IMR-90 (cell line): ENCODE results near the gene CDC5L.

Experiments used
- BHLHE40 ChIP-seq: fragments of 150-350 bp; IDR thresholded peaks from 2 replicates; pipeline ENCODE4 v1.6.1; 2016; ENCODE audit warnings: mild to moderate bottlenecking, low read depth, low read length
- CEBPB ChIP-seq: IDR thresholded peaks from 2 replicates; pipeline ENCODE4 v1.6.1; 2012; ENCODE audit warnings: low read depth, low read length, improper control_type of control experiment
- CTCF ChIP-seq: conservative IDR thresholded peaks from 2 replicates; pipeline ENCODE4 v1.5.1; 2012; ENCODE audit warnings: mild to moderate bottlenecking, low read depth, low read length, improper control_type of control experiment
- ELK1 ChIP-seq: fragments of 150-350 bp; IDR thresholded peaks from 2 replicates; pipeline ENCODE4 v1.6.1; 2016; ENCODE audit warnings: low read depth, mild to moderate bottlenecking, low read length, moderate library complexity, borderline replicate concordance
- FOS ChIP-seq: fragments of 150-350 bp; IDR thresholded peaks from 2 replicates; pipeline ENCODE4 v1.6.1; 2016; ENCODE audit warnings: low read depth, low read length
- MAZ ChIP-seq: IDR thresholded peaks from 2 replicates; pipeline ENCODE4 v1.6.1; 2012; ENCODE audit warnings: low read depth, mild to moderate bottlenecking, low read length, improper control_type of control experiment, moderate library complexity, borderline replicate concordance
- MXI1 ChIP-seq: IDR thresholded peaks from 2 replicates; pipeline ENCODE4 v1.6.1; 2012; ENCODE audit warnings: low read depth, mild to moderate bottlenecking, low read length, moderate library complexity, borderline replicate concordance
- POLR2A ChIP-seq: IDR thresholded peaks from 2 replicates; pipeline ENCODE4 v1.6.1; 2012; ENCODE audit warnings: mild to moderate bottlenecking, low read depth, low read length
- RAD21 ChIP-seq: IDR thresholded peaks from 2 replicates; pipeline ENCODE4 v1.6.1; 2012; ENCODE audit warnings: low read length, improper control_type of control experiment
- RCOR1 ChIP-seq: IDR thresholded peaks from 2 replicates; pipeline ENCODE4 v1.6.1; 2012; ENCODE audit warnings: mild to moderate bottlenecking, low read length, improper control_type of control experiment; ENCODE audit not compliant: insufficient replicate concordance
- RFX5 ChIP-seq: IDR thresholded peaks from 2 replicates; pipeline ENCODE4 v1.8.0; 2012; ENCODE audit warnings: low read depth, mild to moderate bottlenecking, low read length, moderate library complexity
- SMC3 ChIP-seq: fragments of 150-350 bp; IDR thresholded peaks from 2 replicates; pipeline ENCODE4 v1.6.1; 2016; ENCODE audit warnings: low read depth, mild to moderate bottlenecking, antibody characterized with exemption, low read length, moderate library complexity
- TF ChIP-seq, protein P1 (sequence below): fragments of 150-350 bp; IDR thresholded peaks from 2 replicates; pipeline ENCODE4 v1.6.1; 2017; ENCODE audit warnings: mild to moderate bottlenecking, antibody characterized with exemption, low read length, low read depth

DNA sequence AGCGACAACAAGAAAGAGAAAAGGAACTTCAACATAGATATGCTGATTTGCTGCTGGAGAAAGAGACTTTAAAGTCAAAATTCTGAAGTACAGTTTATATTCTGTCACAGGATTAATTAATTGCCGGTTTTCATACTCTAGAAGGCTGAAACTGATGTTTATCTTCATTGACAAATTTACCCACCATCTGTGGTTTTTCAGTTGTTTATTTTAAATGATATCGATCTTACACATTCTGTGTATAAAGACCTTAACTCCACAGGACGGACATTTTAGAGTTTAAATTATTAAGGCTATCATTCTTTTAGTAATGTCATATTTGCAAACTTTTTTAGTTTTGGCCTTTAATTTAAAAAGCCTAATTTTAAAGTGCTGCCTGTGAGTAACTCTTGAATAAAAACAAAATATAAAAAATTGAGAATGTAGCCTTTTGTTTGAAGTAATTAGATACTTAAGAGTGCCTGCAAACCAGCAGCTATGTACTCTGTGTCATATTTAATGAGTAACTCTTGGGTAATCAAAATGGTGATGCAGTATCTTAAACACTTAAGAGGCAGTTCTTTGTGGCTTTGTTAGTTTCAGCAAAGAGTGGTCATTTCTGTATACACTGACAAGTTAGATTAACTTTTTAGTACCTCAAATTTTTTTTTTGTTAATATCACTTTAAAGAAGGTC lies 59.3 kb downstream of the CDC5L start:
- TF ChIP-seq BHLHE40, result 0 out of 2 replicates have a peak, but pooled peaks have one; percentile 35
- no peak for TF ChIP-seq CTCF
- TF ChIP-seq RAD21, result no peak
- TF ChIP-seq POLR2A, result no peak
- TF ChIP-seq FOS, result peak; percentile 61; the same call in 1 of the 2 replicates
- no peak for TF ChIP-seq MXI1
- TF ChIP-seq CEBPB, result peak; percentile 94
- TF ChIP-seq, protein P1, sequence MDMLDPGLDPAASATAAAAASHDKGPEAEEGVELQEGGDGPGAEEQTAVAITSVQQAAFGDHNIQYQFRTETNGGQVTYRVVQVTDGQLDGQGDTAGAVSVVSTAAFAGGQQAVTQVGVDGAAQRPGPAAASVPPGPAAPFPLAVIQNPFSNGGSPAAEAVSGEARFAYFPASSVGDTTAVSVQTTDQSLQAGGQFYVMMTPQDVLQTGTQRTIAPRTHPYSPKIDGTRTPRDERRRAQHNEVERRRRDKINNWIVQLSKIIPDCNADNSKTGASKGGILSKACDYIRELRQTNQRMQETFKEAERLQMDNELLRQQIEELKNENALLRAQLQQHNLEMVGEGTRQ, result no peak
- TF ChIP-seq RCOR1, result no peak
- TF ChIP-seq MAZ, result no peak
- TF ChIP-seq ELK1, result no peak
- no peak for TF ChIP-seq SMC3
- no peak for TF ChIP-seq RFX5
